CD8-positive, alpha-beta memory T cell (primary cell): ENCODE measurements around the gene FMNL1. TPM values are rescaled to one million over a fixed set of nuclear protein-coding genes. Genes with fewer than 3 reads are reported as not detected.
A peak's percentile ranks its signal among the peaks of the same experiment; 100 is the strongest.

ENCODE experiments used
- CTCF ChIA-PET: fragments of 350-600 bp; sonication (Branson Sonifier 250); formaldehyde crosslinking; loops from one replicate; lab custom pipeline; 2021; ENCODE audit warnings: antibody characterized with exemption; lab: Charles Lee
- POLR2A ChIA-PET: fragments of 350-600 bp; sonication (Branson Sonifier 250); formaldehyde crosslinking; loops from one replicate; lab custom pipeline; 2021; ENCODE audit warnings: antibody characterized with exemption; lab: Charles Lee
- DNase-seq, 5 donors: peaks; one replicate each; pipeline versions ENCODE4 v3.0.0 to v3.0.0-alpha.2; 2020 to 2022; ENCODE audit warnings: mixed read lengths in 1 of 5
- H3K27ac ChIP-seq: one replicate; pipeline ENCODE4 v1.7.0; 2013; ENCODE audit warnings: low read depth, mild to moderate bottlenecking, low read length, moderate library complexity
- H3K27me3 ChIP-seq: 2 replicates; pipeline ENCODE4 v1.7.0; 2013; ENCODE audit warnings: low read length, mild to moderate bottlenecking; ENCODE audit not compliant: insufficient read depth, poor library complexity, severe bottlenecking
- H3K36me3 ChIP-seq: 2 replicates; pipeline ENCODE4 v1.7.0; 2013; ENCODE audit warnings: mild to moderate bottlenecking, low read length, moderate library complexity; ENCODE audit not compliant: insufficient read depth
- H3K4me1 ChIP-seq: 2 replicates; pipeline ENCODE4 v1.7.0; 2013; ENCODE audit warnings: mild to moderate bottlenecking, low read length, moderate library complexity; ENCODE audit not compliant: insufficient read depth
- H3K4me3 ChIP-seq: 2 replicates; pipeline ENCODE4 v1.7.0; 2013; ENCODE audit warnings: mild to moderate bottlenecking, low read length
- H3K9me3 ChIP-seq: 2 replicates; pipeline ENCODE4 v1.7.0; 2013; ENCODE audit warnings: mild to moderate bottlenecking, low read length
- H3K27ac Mint-ChIP-seq, 8 donors: one replicate each; pipeline ENCODE4 v1.8.0; 2020 to 2021; ENCODE audit warnings: mixed read lengths in 8 of 8, mild to moderate bottlenecking in 6 of 8, inconsistent platforms in 3 of 8, moderate library complexity in 3 of 8
- H3K27me3 Mint-ChIP-seq, 2 donors: one replicate each; pipeline ENCODE4 v1.8.0; 2020 to 2021; ENCODE audit warnings: mixed read lengths in 2 of 2, mild to moderate bottlenecking in 1 of 2, moderate library complexity in 1 of 2
- H3K36me3 Mint-ChIP-seq, 3 donors: one replicate each; pipeline ENCODE4 v1.8.0; 2020 to 2021; ENCODE audit warnings: mixed read lengths in 3 of 3, inconsistent platforms in 1 of 3, mild to moderate bottlenecking in 1 of 3
- H3K4me1 Mint-ChIP-seq, 3 donors: one replicate each; pipeline ENCODE4 v1.8.0; 2020 to 2021; ENCODE audit warnings: mixed read lengths in 3 of 3, inconsistent platforms in 1 of 3, mild to moderate bottlenecking in 1 of 3
- H3K4me3 Mint-ChIP-seq, 7 donors: one replicate each; pipeline ENCODE4 v1.8.0; 2020 to 2021; ENCODE audit warnings: mixed read lengths in 7 of 7, mild to moderate bottlenecking in 6 of 7, moderate library complexity in 4 of 7, inconsistent platforms in 2 of 7
- H3K9me3 Mint-ChIP-seq, 5 donors: one replicate each; pipeline ENCODE4 v1.8.0; 2020 to 2022; ENCODE audit warnings: mixed read lengths in 5 of 5, mild to moderate bottlenecking in 3 of 5, moderate library complexity in 2 of 5, inconsistent platforms in 1 of 5
- polyA plus RNA-seq: library from polyadenylated mRNA; unstranded; fragments of 300-500 nt; fragmentation: Illumina TruSeq; gene quantifications from one replicate; pipeline ENCODE4 v1.2.3, GENCODE V29; 2021
- total RNA-seq, 2 experiments: library from RNA; stranded (reverse); gene quantifications; one replicate each; pipeline ENCODE4 v1.2.3, GENCODE V29; 2021

The FMNL1 gene
- total and polyA plus RNA-seq, 3 experiments from 2014 or later: 58.6 to 265 (median 260) TPM

DNA sequence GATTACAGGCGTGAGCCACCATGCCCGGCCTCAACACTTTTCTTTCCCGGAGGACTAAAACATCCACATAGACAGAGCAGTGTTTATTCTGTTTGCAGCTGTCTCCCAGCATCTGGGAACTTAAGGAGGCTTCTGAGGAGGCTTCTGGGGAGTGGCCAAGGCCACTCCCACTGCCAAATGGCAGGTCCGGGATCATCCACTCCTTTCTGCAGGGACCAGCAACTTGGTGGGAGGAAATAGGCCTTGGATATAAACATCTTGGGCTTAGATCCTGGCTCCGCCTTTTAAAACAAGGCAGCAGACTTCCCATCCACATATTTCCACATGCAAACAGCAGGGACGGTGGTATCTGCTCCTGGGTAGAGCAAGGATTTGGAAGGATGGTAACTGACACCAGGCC lies 54.3 kb downstream of the FMNL1 start:
- Histone ChIP-seq H3K27ac (no peak overlapping the region), H3K4me3 (no peak overlapping the region), H3K36me3 (peaks cover 26% of the 10 kb centered on the region), H3K4me1 (no peaks in the 10 kb centered on the region), H3K27me3 (no peaks in the 10 kb centered on the region), H3K9me3 (no peaks in the 10 kb centered on the region)
- ChIA-PET POLR2A (no interaction called here), CTCF (interaction anchor here (1.0 to 5.5 kb wide), 17 partner anchors 9 to 257 kb away, joined by 3 to 102 read pairs (median 12); partner anchors contain the start of genes ACBD4, FMNL1 and MAP3K14)
- Mint-ChIP-seq H3K36me3 (peaks cover 2 to 65% (median 3%) of the 10 kb centered on the region in 3 donors), H3K27ac (no peak overlapping the region), H3K27me3 (no peaks in the 10 kb centered on the region), H3K9me3 (no peaks in the 10 kb centered on the region), H3K4me3 (no peak overlapping the region), H3K4me1 (peaks cover 3 to 16% (median 11%) of the 10 kb centered on the region in 3 donors)
- DNase-seq: no peak

- DNase-seq: peak; percentile 76 to 92 (median 83)
- ChIA-PET POLR2A (interaction anchor here (0.6 to 1.3 kb wide), 8 partner anchors 31 to 110 kb away, joined by 3 to 10 read pairs (median 5); partner anchors contain the start of gene MAP3K14), CTCF (interaction anchor here (0.7 to 5.5 kb wide), 41 partner anchors 11 to 259 kb away, joined by 3 to 102 read pairs (median 5); partner anchors contain the start of genes ACBD4, FMNL1 and MAP3K14)
- Mint-ChIP-seq H3K4me3 (no peak overlapping the region), H3K36me3 (peaks cover 2 to 59% (median 3%) of the 10 kb centered on the region in 3 donors), H3K9me3 (no peaks in the 10 kb centered on the region), H3K4me1 (peaks cover 4 to 16% (median 11%) of the 10 kb centered on the region in 3 donors), H3K27me3 (no peaks in the 10 kb centered on the region), H3K27ac (peak overlapping the region in 6 of 8 donors; percentile 0 to 72 (median 38))
- no peak overlapping the region for H3K27ac ChIP-seq
- peaks cover 22% of the 10 kb centered on the region for H3K36me3 ChIP-seq
- no peaks in the 10 kb centered on the region for H3K27me3 ChIP-seq
- H3K4me1 ChIP-seq: no peaks in the 10 kb centered on the region
- H3K9me3 ChIP-seq: no peaks in the 10 kb centered on the region
- H3K4me3 ChIP-seq: no peak overlapping the region
Observed at GRCh38 chr17:45277216-45277849, 55.6 kb downstream of the FMNL1 start.

DNA sequence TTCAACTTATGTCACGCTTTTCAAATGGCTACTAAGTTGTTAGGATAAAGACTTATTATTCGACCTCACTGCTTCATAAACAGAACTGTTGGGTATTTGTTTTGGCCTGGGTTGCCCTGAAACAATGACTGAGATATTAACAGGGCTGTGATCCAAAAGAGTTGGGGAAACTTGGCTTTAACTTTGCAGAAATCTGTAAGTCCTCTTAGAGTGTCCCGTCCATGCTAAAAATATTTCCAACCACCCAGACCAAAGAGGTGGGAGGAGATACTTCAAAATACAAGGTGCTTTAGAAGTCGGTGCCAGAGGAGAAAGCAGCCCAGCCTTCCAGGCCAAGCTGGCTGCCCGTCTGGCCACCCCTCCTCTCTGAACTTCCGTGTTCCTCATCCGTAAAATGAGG lies 56.3 kb downstream of the FMNL1 start:
- DNase-seq: no peak
- peaks cover 6 to 16% (median 15%) of the 10 kb centered on the region in 3 donors for H3K4me1 Mint-ChIP-seq
- no peaks in the 10 kb centered on the region for H3K9me3 Mint-ChIP-seq
- H3K27ac Mint-ChIP-seq: peak overlapping the region in 1 of 8 donors; percentile 36
- POLR2A ChIA-PET: interaction anchor here (0.6 to 1.3 kb wide), 4 partner anchors 35 to 61 kb away, joined by 4 to 10 read pairs (median 7); partner anchors contain the start of gene MAP3K14
- H3K4me3 ChIP-seq: no peak overlapping the region
- H3K36me3 Mint-ChIP-seq: peaks cover 2 to 59% (median 3%) of the 10 kb centered on the region in 3 donors
- no peaks in the 10 kb centered on the region for H3K4me1 ChIP-seq
- no peaks in the 10 kb centered on the region for H3K9me3 ChIP-seq
- CTCF ChIA-PET: interaction anchor here (0.8 to 5.5 kb wide), 34 partner anchors 11 to 143 kb away, joined by 3 to 102 read pairs (median 6); partner anchors contain the start of genes ACBD4, FMNL1 and MAP3K14
- H3K27ac ChIP-seq: no peak overlapping the region
- H3K4me3 Mint-ChIP-seq: no peak overlapping the region
- no peaks in the 10 kb centered on the region for H3K27me3 Mint-ChIP-seq
- peaks cover 21% of the 10 kb centered on the region for H3K36me3 ChIP-seq
- no peaks in the 10 kb centered on the region for H3K27me3 ChIP-seq

DNA sequence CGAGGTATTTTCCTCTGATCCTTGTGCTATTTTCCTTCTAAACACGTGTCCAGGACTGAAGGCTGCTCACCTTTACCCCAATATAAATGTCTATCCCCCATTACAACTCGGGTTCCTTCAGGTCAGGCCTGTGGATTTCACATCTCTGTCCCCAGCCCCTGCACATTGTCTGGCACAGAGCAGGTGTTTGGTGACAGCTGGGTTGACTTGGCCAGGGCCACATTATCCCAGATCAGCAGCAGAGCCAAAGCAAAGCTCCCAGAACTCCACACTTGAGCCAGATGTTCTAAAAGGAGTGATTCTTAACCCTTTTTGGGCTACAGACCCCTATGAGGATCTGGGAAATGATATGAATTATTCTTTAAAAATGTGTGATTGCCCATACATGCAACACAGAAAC lies 58.2 kb downstream of the FMNL1 start:
- Mint-ChIP-seq H3K9me3 (no peaks in the 10 kb centered on the region), H3K4me3 (no peak overlapping the region), H3K27me3 (no peaks in the 10 kb centered on the region), H3K36me3 (peaks cover 3 to 62% (median 5%) of the 10 kb centered on the region in 3 donors), H3K4me1 (peaks cover 9 to 22% (median 16%) of the 10 kb centered on the region in 3 donors), H3K27ac (no peak overlapping the region)
- Histone ChIP-seq H3K9me3 (no peaks in the 10 kb centered on the region), H3K27me3 (no peaks in the 10 kb centered on the region), H3K4me3 (no peak overlapping the region), H3K4me1 (no peaks in the 10 kb centered on the region), H3K27ac (no peak overlapping the region), H3K36me3 (peaks cover 22% of the 10 kb centered on the region)
- no peak for DNase-seq
- ChIA-PET POLR2A (interaction anchor here (0.7 kb wide), 1 partner anchor 97 kb away, joined by 10 read pairs; no protein-coding TSS in a partner anchor), CTCF (interaction anchor here (0.7 to 1.6 kb wide), 2 partner anchors 32 to 112 kb away, joined by 3 read pairs; no protein-coding TSS in a partner anchor)

GRCh38 chr17:45282683-45283644 lies 61.3 kb downstream of the FMNL1 start:
- peaks cover 3 to 74% (median 10%) of the 10 kb centered on the region in 3 donors for H3K36me3 Mint-ChIP-seq
- DNase-seq: peak in 1 of 5 donors; percentile 11
- CTCF ChIA-PET: interaction anchor here (0.9 to 3.2 kb wide), 9 partner anchors 9 to 108 kb away, joined by 3 to 18 read pairs (median 4); partner anchors contain the start of gene MAP3K14
- H3K4me3 ChIP-seq: no peak overlapping the region
- peaks cover 6 to 13% (median 6%) of the 10 kb centered on the region in 3 donors for H3K4me1 Mint-ChIP-seq
- peak overlapping the region in 5 of 8 donors; percentile 19 to 91 (median 33) for H3K27ac Mint-ChIP-seq
- H3K27me3 Mint-ChIP-seq: no peaks in the 10 kb centered on the region
- no peaks in the 10 kb centered on the region for H3K9me3 Mint-ChIP-seq
- no peaks in the 10 kb centered on the region for H3K4me1 ChIP-seq
- POLR2A ChIA-PET: interaction anchor here (1.0 kb wide), 1 partner anchor 39 kb away, joined by 3 read pairs; no protein-coding TSS in a partner anchor
- H3K4me3 Mint-ChIP-seq: no peak overlapping the region
- no peak overlapping the region for H3K27ac ChIP-seq
- H3K27me3 ChIP-seq: no peaks in the 10 kb centered on the region
- no peaks in the 10 kb centered on the region for H3K9me3 ChIP-seq
- peaks cover 36% of the 10 kb centered on the region for H3K36me3 ChIP-seq

DNA sequence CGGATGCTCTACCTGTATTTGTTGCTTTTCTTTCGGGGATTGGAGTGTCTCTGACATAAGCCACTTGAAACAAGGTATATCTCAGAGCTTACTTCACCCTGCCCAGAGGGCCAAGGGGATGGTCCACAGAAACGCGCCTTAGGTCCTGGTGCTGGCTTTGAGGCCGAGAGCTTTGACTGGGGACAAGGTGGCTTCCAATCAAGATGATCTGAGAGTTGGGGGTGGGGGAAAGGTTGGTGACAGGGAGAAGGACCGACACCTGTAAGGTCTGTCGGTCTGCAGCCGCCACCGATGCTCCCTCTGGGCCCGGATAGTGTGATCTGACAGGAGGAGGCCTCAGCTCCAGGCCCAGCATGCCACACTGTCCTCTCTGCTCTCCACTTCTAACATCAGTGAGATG lies 62.0 kb downstream of the FMNL1 start:
- Histone ChIP-seq H3K27ac (no peak overlapping the region), H3K4me1 (no peaks in the 10 kb centered on the region), H3K27me3 (no peaks in the 10 kb centered on the region), H3K36me3 (peaks cover 36% of the 10 kb centered on the region), H3K9me3 (no peaks in the 10 kb centered on the region), H3K4me3 (no peak overlapping the region)
- POLR2A ChIA-PET: no interaction called here
- peaks cover 3 to 75% (median 10%) of the 10 kb centered on the region in 3 donors for H3K36me3 Mint-ChIP-seq
- no peaks in the 10 kb centered on the region for H3K9me3 Mint-ChIP-seq
- DNase-seq: no peak
- no peaks in the 10 kb centered on the region for H3K27me3 Mint-ChIP-seq
- CTCF ChIA-PET: interaction anchor here (0.7 to 3.2 kb wide), 9 partner anchors 8 to 107 kb away, joined by 3 to 18 read pairs (median 4); partner anchors contain the start of gene MAP3K14
- H3K4me3 Mint-ChIP-seq: no peak overlapping the region
- peaks cover 4 to 10% (median 6%) of the 10 kb centered on the region in 3 donors for H3K4me1 Mint-ChIP-seq
- peak overlapping the region in 6 of 8 donors; percentile 29 to 82 (median 55) for H3K27ac Mint-ChIP-seq
